Adrenal gland (tissue), 12 donors: ENCODE results near the gene RBM22. TPM values are rescaled to one million over a fixed set of nuclear protein-coding genes. Genes with fewer than 3 reads are reported as not detected.

ENCODE experiments used
- DNase-seq, 7 donors: peaks; one replicate each; pipeline ENCODE4 v3.0.0-alpha.2; 2019 to 2020
- H3K27ac ChIP-seq, 5 donors: fragments of 200-600 bp; sonication (generic) in 4 of 5; 1 replicate in 3 of 5; 2 replicates in 2 of 5; pipeline versions ENCODE4 v1.5.1 to v1.8.0; 2016 to 2020; ENCODE audit warnings: mild to moderate bottlenecking in 1 of 5
- H3K27me3 ChIP-seq: fragments of 200-600 bp; 2 replicates; pipeline ENCODE4 v1.8.0; 2021
- H3K36me3 ChIP-seq, 2 donors: fragments of 200-600 bp; replicated peaks in 1 of 2; 1 replicate in 1 of 2; 2 replicates in 1 of 2; pipeline versions ENCODE4 v1.5.1 to v1.8.0; 2018 to 2022
- H3K4me1 ChIP-seq, 2 donors: fragments of 200-600 bp; replicated peaks in 1 of 2; 1 replicate in 1 of 2; 2 replicates in 1 of 2; pipeline versions ENCODE4 v1.5.1 to v1.8.0; 2018 to 2021
- H3K4me3 ChIP-seq, 4 donors: fragments of 200-600 bp; sonication (generic) in 3 of 4; one replicate each; pipeline ENCODE4 v1.5.1; 2016 to 2018
- H3K9me3 ChIP-seq, 3 donors: fragments of 200-600 bp; sonication (generic) in 1 of 3; replicated peaks in 1 of 3; 1 replicate in 2 of 3; 2 replicates in 1 of 3; pipeline versions ENCODE4 v1.5.1 to v1.8.0; 2016 to 2021
- POLR2A ChIP-seq, 2 donors: fragments of 450-650 bp; IDR thresholded peaks; one replicate each; pipeline ENCODE4 v1.6.1; 2017; ENCODE audit warnings: antibody characterized with exemption in 2 of 2, mild to moderate bottlenecking in 2 of 2, moderate library complexity in 1 of 2
- WGBS, 4 donors: extraction: QIAGEN DNeasy Blood & Tissue Kit in 2 of 4; methylation state at CpG; one replicate each; pipeline versions ENCODE4 v1.1.5 to v1.1.7; 2013 to 2017; 5-methylcytosine and 5-hydroxymethylcytosine counted together
- intact Hi-C, 2 donors: fragments of 100-400 bp; cut with DNase I; formaldehyde crosslinking; loops; one replicate each; pipeline versions ENCODE4 v1.14.1 to v1.15.0; 2022 to 2023
- polyA plus RNA-seq, 3 donors: library from polyadenylated mRNA; stranded (reverse); fragments of 200-250 nt in 2 of 3; fragments of 350-450 nt in 1 of 3; fragmentation: Illumina TruSeq in 1 of 3; extraction: RNeasy Lipid Tissue Mini Kit (QIAGEN cat#74804) in 1 of 3; gene quantifications; one replicate each; pipeline ENCODE4 v1.2.3, GENCODE V29; 2013 to 2014
- total RNA-seq, 9 donors: library from RNA; depleted of rRNA in 4 of 9; stranded (reverse); fragments of >200 nt in 4 of 9; fragments of 120-200 nt in 1 of 9; fragmentation: NEBNext Ultra II Directional in 1 of 9; extraction: Animal tissue kit (Norgen Biotek cat#: 25700) in 1 of 9; gene quantifications; one replicate each; pipeline versions ENCODE4 v1.1.0 to v1.2.4, GENCODE V29; 2013 to 2023
- TF ChIP-seq, protein P1 (sequence below), 6 experiments: fragments of 450-650 bp in 4 of 6; fragments of 200-600 bp in 2 of 6; sonication (generic) in 1 of 6; IDR thresholded peaks; 1 replicate in 5 of 6; 2 replicates in 1 of 6; pipeline versions ENCODE4 v1.5.1 to v1.8.0; 2016 to 2021; ENCODE audit warnings: antibody characterized with exemption in 6 of 6, mild to moderate bottlenecking in 2 of 6, moderate library complexity in 1 of 6
- donor health status: healthy with polysubstance abuse.
- donor health status: Bipolar disorder and iron deficiency.
- donor health status: DM: yes; HTN: yes; CAD: no.
- donor health status: DM: no; HTN: no; CAD: no.
- donor health status: DM: no; HTN: no; CAD: no.
- donor health status: DM: yes; HTN: yes; CAD: no.

The RBM22 gene
- total and polyA plus RNA-seq, 12 donors, result 28.2 to 80.4 (median 38.5) TPM

DNA sequence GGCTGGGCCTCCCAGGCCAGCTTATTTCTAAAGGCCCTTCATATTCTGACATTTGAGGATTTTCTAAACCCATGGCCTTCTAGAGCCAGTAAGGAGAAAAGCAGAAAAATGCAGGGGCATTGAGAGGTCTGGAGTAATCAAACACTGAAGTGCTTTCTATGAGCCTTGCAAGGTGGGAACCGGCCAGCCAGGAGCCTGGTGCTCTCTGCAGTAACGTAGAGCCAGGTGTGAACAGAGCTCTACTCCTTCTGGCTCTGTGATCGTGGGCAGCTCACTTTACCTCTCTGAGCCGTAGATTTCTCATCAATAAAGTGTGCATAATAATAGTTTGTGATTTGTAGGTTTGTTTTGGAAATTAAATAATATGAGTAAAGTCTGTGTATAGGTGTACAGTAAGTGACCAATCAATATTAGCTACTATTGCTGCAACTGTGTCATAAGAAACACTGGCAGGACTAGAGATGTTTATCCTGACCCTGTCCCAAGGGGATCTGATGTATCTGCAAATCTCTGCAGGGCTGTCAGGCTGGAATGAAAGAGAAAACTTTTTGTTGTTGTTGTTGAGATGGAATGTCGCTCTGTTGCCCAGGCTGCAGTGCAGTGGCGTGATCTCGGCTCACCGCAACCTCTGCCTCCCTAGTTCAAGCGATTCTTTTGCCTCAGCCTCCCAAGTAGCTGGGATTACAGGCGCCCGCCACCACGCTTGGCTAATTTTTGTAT lies 57.7 kb downstream of the RBM22 start:
- Histone ChIP-seq H3K4me3 (peak overlapping the region in 3 of 4 donors; percentile 19 to 62 (median 49)), H3K4me1 (peaks cover 85 to 92% of the 10 kb centered on the region in 2 donors), H3K27ac (peak overlapping the region; percentile 64 to 99 (median 96)), H3K27me3 (no peaks in the 10 kb centered on the region), H3K36me3 (peaks cover 0 to 4% of the 10 kb centered on the region in 2 donors), H3K9me3 (no peaks in the 10 kb centered on the region)
- 48 to 57% (median 53%) methylated on average over 12 of the region's 12 CpGs for WGBS, 4 donors
- TF ChIP-seq, protein P1, sequence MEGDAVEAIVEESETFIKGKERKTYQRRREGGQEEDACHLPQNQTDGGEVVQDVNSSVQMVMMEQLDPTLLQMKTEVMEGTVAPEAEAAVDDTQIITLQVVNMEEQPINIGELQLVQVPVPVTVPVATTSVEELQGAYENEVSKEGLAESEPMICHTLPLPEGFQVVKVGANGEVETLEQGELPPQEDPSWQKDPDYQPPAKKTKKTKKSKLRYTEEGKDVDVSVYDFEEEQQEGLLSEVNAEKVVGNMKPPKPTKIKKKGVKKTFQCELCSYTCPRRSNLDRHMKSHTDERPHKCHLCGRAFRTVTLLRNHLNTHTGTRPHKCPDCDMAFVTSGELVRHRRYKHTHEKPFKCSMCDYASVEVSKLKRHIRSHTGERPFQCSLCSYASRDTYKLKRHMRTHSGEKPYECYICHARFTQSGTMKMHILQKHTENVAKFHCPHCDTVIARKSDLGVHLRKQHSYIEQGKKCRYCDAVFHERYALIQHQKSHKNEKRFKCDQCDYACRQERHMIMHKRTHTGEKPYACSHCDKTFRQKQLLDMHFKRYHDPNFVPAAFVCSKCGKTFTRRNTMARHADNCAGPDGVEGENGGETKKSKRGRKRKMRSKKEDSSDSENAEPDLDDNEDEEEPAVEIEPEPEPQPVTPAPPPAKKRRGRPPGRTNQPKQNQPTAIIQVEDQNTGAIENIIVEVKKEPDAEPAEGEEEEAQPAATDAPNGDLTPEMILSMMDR (IDR thresholded peaks at IDR 0.05), result no peak
- peak in 1 of 2 donors; percentile 3 for TF ChIP-seq POLR2A (IDR thresholded peaks at IDR 0.05)
- intact Hi-C loops, result no loop called here
- DNase-seq, result no peak

- Histone ChIP-seq H3K4me3 (peak overlapping the region in 3 of 4 donors; percentile 27 to 62 (median 49)), H3K9me3 (no peaks in the 10 kb centered on the region), H3K36me3 (no peaks in the 10 kb centered on the region), H3K27me3 (no peaks in the 10 kb centered on the region), H3K27ac (peak overlapping the region; percentile 64 to 99 (median 96)), H3K4me1 (peaks cover 88 to 92% of the 10 kb centered on the region in 2 donors)
- peak in 1 of 2 donors; percentile 72 for TF ChIP-seq POLR2A (IDR thresholded peaks at IDR 0.05)
- TF ChIP-seq, protein P1 (IDR thresholded peaks at IDR 0.05), result no peak
- peak; percentile 74 to 93 (median 89) for DNase-seq
- intact Hi-C loops, result no loop called here
- WGBS, 4 donors, result 6 to 26% (median 16%) methylated on average over 2 to 5 of the region's 5 CpGs
Observed at GRCh38 chr5:150642567-150642927, 58.3 kb downstream of the RBM22 start.

GRCh38 chr5:150641824-150642566 lies 58.9 kb downstream of the RBM22 start:
- H3K4me1 ChIP-seq, result peaks cover 84 to 92% of the 10 kb centered on the region in 2 donors
- intact Hi-C loops, result no loop called here
- H3K27me3 ChIP-seq, result no peaks in the 10 kb centered on the region
- peak overlapping the region; percentile 64 to 99 (median 96) for H3K27ac ChIP-seq
- H3K9me3 ChIP-seq, result no peaks in the 10 kb centered on the region
- no peak for DNase-seq
- peak overlapping the region in 3 of 4 donors; percentile 27 to 62 (median 49) for H3K4me3 ChIP-seq
- WGBS, 4 donors, result 23 to 40% (median 30%) methylated on average over 2 to 5 of the region's 5 CpGs
- TF ChIP-seq, protein P1 (IDR thresholded peaks at IDR 0.05), result no peak
- no peaks in the 10 kb centered on the region for H3K36me3 ChIP-seq

GRCh38 chr5:150641006-150641570 lies 59.8 kb downstream of the RBM22 start:
- WGBS, 4 donors, result 19 to 36% (median 26%) methylated on average over 7 to 9 of the region's 9 CpGs
- Histone ChIP-seq H3K4me1 (peaks cover 83 to 92% of the 10 kb centered on the region in 2 donors), H3K27ac (peak overlapping the region; percentile 64 to 99 (median 96)), H3K36me3 (no peaks in the 10 kb centered on the region), H3K27me3 (no peaks in the 10 kb centered on the region), H3K4me3 (peak overlapping the region in 3 of 4 donors; percentile 49 to 62 (median 53)), H3K9me3 (no peaks in the 10 kb centered on the region)
- intact Hi-C loops, result no loop called here
- peak; percentile 77 to 91 (median 89) for DNase-seq
- peak; percentile 17 to 70 for TF ChIP-seq POLR2A (IDR thresholded peaks at IDR 0.05)
- TF ChIP-seq, protein P1 (IDR thresholded peaks at IDR 0.05), result no peak
